Suprapubic skin (tissue), 4 donors: ENCODE data around the gene SCRN1.

Source experiments
- EP300 ChIP-seq: sonication (generic); formaldehyde crosslinking; IDR thresholded peaks from one replicate; pipeline ENCODE4 v1.6.1; 2017; ENCODE audit warnings: antibody characterized with exemption
- POLR2A ChIP-seq, 2 donors: fragments of 450-650 bp; IDR thresholded peaks; one replicate each; pipeline ENCODE4 v1.6.1; 2017; ENCODE audit warnings: antibody characterized with exemption in 2 of 2, mild to moderate bottlenecking in 2 of 2, moderate library complexity in 2 of 2
- POLR2AphosphoS5 ChIP-seq, 3 donors: sonication (generic); formaldehyde crosslinking; IDR thresholded peaks; one replicate each; pipeline ENCODE4 v1.6.1; 2017; ENCODE audit warnings: antibody characterized with exemption in 3 of 3
- TF ChIP-seq, protein P1 (sequence below), 2 donors: fragments of 200-600 bp in 1 of 2; fragments of 450-650 bp in 1 of 2; sonication (generic) in 1 of 2; IDR thresholded peaks; one replicate each; pipeline ENCODE4 v1.5.1; 2016 to 2019; ENCODE audit warnings: antibody characterized with exemption in 2 of 2, mild to moderate bottlenecking in 1 of 2, moderate library complexity in 1 of 2

- TF ChIP-seq POLR2AphosphoS5 (IDR thresholded peaks at IDR 0.05) (no peak), POLR2A (IDR thresholded peaks at IDR 0.05) (no peak), EP300 (no peak)
- TF ChIP-seq, protein P1, sequence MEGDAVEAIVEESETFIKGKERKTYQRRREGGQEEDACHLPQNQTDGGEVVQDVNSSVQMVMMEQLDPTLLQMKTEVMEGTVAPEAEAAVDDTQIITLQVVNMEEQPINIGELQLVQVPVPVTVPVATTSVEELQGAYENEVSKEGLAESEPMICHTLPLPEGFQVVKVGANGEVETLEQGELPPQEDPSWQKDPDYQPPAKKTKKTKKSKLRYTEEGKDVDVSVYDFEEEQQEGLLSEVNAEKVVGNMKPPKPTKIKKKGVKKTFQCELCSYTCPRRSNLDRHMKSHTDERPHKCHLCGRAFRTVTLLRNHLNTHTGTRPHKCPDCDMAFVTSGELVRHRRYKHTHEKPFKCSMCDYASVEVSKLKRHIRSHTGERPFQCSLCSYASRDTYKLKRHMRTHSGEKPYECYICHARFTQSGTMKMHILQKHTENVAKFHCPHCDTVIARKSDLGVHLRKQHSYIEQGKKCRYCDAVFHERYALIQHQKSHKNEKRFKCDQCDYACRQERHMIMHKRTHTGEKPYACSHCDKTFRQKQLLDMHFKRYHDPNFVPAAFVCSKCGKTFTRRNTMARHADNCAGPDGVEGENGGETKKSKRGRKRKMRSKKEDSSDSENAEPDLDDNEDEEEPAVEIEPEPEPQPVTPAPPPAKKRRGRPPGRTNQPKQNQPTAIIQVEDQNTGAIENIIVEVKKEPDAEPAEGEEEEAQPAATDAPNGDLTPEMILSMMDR (IDR thresholded peaks at IDR 0.05): no peak
Observed at GRCh38 chr7:29906200-29907022, 83.2 kb downstream of the SCRN1 start.
